CD1c-positive myeloid dendritic cell (primary cell): Measurements from ENCODE around the gene ALG12.
A peak's percentile ranks its signal among the peaks of the same experiment; 100 is the strongest.

Experiments used
- DNase-seq: peaks from one replicate; pipeline ENCODE4 v3.0.0-alpha.2; 2016; ENCODE audit errors: extremely low spot score

ALG12 gene

DNA sequence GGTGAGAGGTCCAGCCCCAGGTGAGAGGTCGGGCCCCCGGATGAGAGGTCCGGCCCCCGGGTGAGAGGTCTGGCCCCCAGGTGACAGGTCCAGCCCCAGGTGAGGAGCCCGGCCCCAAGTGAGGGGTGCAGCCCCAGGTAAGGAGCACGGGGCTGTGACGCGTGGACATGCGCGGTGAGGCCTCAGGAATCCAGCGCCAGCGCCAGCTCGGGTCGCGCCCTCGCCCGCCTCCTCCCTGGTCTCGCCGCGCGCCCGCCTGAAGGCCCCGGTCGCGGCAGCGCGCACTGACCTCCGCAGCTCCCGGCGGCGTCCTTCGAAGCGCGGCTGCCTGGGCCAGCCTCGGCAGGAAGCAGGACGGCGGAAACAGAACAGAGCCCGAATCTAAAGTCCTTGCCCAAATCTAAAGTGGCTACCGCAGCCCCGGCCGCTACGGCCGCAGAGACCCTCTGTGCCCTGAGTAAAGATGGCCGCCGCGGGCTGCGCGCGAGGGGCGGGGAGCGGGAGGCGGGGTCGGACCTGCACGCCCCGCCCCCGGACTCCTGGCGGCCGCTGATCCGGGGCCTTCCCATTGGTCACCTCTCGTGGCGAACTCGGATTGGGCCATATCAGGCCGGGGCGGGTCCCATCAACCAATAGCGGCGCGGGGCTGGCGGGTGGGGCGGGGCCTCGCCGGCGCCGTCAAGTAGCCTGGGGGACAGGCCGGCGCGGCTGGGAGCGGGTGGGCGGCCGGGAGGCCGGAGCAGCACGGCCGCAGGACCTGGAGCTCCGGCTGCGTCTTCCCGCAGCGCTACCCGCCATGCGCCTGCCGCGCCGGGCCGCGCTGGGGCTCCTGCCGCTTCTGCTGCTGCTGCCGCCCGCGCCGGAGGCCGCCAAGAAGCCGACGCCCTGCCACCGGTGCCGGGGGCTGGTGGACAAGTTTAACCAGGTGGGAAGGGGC, at the start of gene ALG12, which contains the start of gene CRELD2:
Gene ALG12, minus strand, starts transcription at position 465 of the 937 bp plus-strand sequence. CDS start 4,673 bp downstream, outside the sequence.
Gene CRELD2, plus strand, starts transcription at position 661 of the 937 bp plus-strand sequence. Its CDS starts 136 bp downstream, at position 797.
- DNase-seq: peak; percentile 99

DNA sequence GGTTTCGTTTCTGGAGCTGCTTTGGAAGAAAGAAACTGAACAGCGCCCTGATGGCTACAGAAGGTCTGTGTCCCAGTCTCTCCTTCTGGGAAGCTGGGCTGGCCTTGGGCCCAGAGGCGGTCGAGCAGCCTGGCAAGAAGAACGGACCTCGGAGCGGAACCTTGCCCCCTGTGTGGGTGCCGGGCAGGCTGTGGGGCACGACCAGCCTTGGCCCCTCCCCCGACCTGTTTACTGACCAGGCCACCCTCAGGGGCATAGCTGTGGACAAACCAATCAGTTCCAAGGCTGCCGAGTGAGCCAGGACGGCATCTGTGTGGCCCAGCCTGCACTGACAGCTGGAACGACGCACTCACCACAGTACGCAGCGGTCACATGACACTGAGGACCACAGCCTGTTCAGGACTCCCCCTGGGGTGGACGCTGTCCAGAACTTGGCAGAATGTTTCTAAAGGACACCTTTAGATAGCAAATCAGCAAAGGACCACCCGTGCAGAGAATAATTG, 49.5 kb upstream of the ALG12 start:
- DNase-seq: no peak

- DNase-seq: peak; percentile 90
Measured at GRCh38 chr22:49966774-49967705, 48.8 kb upstream of the ALG12 start.

- no peak for DNase-seq
Measured at GRCh38 chr22:49966041-49966773, 48.0 kb upstream of the ALG12 start.

DNA sequence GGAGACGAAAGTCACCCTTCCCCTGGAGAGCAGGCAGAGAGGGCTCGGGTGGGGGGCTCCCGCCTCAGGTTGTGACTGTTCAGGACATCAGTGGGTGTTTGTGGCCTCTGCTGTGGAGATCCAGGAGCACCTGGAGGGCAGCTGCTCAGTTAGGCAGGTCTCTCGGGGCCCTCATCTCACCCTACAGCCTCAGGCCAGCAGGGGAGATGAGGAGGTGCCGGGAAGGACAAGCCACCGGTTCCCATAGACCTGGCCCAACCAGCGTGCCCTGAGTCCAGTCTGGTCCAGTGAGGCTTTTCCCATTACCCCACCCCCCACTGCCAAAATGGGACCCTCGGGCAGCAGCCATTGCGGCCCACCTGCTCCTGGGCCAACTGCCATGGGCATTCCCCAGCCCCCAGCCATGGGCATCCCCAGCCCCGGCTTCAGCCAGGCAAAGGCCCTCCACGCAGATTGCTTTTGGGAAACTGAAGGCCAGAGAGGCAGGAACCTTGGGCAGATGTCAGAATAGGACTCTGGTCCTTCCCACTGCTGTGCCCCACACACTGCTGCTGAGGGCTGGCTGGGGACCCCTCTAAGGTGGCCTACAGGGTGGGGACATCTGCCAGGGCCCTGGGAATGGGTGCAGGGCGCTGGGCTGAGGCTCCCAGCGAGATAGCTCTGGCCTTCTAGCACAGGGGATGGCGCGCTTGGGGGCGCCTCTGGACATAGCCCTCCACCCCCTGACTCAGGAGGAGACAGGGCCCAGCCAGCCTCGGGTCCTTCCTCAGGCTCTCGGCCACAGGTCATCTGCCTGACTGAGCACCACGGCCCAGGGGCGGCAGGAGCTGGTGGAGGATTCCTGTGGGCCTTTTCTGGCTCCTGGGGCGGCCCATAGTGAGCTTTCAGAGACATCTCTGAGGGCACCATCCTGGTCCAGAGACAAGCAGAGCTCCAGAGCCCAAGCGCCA, 47.1 kb upstream of the ALG12 start:
- DNase-seq: no peak

GRCh38 chr22:49964136-49965090, 46.2 kb upstream of the ALG12 start:
- DNase-seq: no peak

- no peak for DNase-seq
Measured at GRCh38 chr22:49963647-49964026, 45.4 kb upstream of the ALG12 start.

- no peak for DNase-seq
Measured at GRCh38 chr22:49962751-49963646, 44.8 kb upstream of the ALG12 start.

GRCh38 chr22:49962012-49962750, 43.9 kb upstream of the ALG12 start:
- DNase-seq: peak; percentile 90

GRCh38 chr22:49961601-49962011, 43.4 kb upstream of the ALG12 start:
- DNase-seq: no peak

GRCh38 chr22:49961005-49961600, 42.9 kb upstream of the ALG12 start:
- peak; percentile 51 for DNase-seq

- DNase-seq: peak; percentile 99
Measured at GRCh38 chr22:49960159-49961004, 42.1 kb upstream of the ALG12 start, which contains the start of gene PIM3. PIM3 (plus strand) TSS chr22:49960772; CDS start chr22:49960948, 176 bp downstream.

DNA sequence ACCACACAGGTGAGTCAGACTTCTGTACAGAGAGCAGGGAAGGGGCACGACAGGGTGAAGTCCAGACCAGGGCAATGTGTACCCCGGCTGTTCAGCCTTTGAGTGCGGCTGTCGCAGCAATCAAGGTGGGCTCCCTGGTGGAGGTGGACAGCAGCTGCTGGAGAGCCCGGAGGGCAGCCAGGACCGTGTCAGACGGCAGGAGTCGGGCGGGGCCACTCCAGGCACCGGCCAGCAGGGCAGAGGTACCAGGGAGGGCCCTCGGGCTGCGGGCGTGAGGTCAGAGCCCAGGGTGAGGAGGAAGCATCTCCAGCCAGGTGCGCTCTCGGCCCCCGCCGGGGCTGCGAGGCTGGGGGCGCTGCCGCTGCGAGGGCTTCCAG, 41.5 kb upstream of the ALG12 start:
- DNase-seq: no peak

DNA sequence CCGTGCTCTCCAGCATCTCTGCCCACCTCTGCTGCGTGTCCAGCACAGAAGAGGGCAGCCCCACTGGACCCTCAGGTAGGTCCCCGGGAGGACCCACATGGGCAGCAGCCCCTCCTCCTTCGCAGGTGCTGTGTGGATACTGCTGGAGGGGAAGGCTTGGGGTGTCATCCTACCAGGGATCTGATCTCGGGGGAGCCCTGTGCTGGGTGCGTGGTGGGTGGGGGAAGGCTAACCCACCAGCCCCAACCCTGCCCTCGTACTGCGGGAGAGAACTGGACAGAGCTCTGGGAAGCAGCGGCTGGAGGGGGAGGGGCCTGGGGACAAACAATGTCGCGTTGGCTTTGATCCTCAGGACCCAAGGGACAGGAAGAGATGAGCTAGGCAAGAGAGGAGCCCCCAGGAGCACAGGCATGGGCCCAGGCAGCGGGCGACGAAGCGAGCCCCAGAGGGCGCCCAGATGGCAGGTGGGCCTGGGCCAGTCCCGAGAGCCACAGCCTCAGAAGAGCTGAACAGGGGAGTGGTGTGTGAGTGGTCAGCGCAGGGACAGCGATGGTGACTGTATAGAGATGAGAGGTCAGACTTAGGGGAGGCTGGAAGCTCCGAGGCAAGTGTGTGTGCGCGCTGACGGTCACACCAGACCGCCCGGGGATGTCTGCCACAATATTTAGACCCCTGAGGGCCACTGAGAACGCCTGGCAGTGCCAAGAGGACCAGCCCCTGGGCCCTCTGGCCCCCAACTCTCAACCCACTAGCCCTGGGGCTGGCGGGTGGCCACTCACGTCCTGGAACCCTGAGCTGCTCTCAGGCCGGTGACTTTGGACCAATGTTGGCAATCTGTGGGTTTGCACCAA, 40.9 kb upstream of the ALG12 start:
- no peak for DNase-seq

GRCh38 chr22:49958366-49958921, 40.2 kb upstream of the ALG12 start:
- no peak for DNase-seq
